GM20000 (cell line): ENCODE measurements around the gene DUSP16.

Experiments used
- DNase-seq: peaks from one replicate; pipeline ENCODE4 v3.0.0; 2012; ENCODE audit warnings: low spot score
- CTCF ChIP-seq: IDR thresholded peaks from 2 replicates; pipeline ENCODE4 v1.5.1; 2012; ENCODE audit warnings: mild to moderate bottlenecking, control low read depth; ENCODE audit errors: extremely low read depth, missing control alignments

Gene DUSP16

GRCh38 chr12:12562585-12563261 lies at the start of gene DUSP16:
TSS of gene DUSP16 (minus strand) at chr12:12562863. CDS start at chr12:12521098, 41,765 bp downstream.
- TF ChIP-seq CTCF, result no peak
- DNase-seq, result peak; percentile 95

DNA sequence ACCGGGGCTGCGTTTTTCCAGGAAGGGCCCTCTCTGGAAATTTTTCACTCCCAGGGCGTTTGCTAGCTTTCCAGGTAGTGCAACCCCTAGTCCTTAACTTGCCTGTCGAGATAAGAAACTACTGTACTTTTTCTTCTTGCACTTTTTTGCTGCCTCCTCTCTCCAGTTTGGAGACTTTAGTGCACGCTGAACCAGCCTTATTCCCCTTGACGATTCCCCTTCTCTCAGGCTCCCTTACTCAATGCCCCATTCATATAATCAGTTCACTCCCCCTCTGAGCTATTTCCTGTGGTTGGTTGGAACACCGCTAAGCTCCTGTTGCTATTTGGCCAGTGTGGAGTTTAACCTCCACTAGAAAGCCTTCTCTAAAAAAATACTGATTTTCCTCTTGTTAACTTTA lies 49.7 kb upstream of the DUSP16 start:
- DNase-seq, result peak; percentile 45
- TF ChIP-seq CTCF, result no peak

- peak; percentile 88 for DNase-seq
- TF ChIP-seq CTCF, result no peak
Observed at GRCh38 chr12:12611512-12612306, 49.0 kb upstream of the DUSP16 start, which contains the start of gene CREBL2. TSS of gene CREBL2 (plus strand) at chr12:12611876. CDS start at chr12:12612173, 297 bp downstream.

DNA sequence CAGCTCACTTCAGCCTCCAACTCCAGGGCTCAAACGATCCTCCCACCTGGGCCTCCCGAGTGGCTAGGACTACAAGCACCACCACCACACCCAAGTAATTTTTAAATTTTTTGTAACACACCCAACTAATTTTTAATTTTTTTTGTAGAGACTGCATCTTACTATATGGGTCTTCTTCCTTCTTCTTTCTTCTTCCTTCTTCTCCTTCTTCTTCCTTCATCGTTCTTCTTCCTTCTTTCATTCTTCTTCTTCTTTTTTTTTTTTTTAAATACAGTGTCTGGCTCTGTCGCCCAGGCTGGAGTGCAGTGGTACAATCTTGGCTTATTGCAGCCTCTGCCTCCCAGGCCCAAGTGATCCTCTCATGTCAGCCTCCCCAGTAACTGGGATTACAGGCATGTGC lies 48.0 kb upstream of the DUSP16 start:
- no peak for DNase-seq
- no peak for TF ChIP-seq CTCF

DNA sequence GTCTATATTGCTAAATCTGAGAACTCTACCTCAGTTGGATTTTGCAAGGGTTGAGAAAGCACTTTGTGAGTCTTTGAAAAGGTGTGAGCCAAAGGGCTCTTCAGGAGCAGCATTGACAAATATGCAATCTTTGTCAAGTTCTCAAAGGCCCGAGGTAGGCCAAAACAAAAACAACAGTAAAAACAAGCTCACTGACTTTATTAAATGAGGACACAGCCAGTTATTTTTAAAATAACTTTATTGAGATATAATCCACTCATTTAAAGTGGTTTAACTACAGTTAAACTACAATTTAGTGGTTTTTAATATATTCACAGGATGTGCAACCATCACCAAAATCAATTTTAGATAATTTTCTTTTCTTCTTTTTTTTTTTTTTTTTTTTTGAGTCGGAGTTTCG lies 47.0 kb upstream of the DUSP16 start:
- no peak for DNase-seq
- no peak for TF ChIP-seq CTCF

GRCh38 chr12:12608557-12608957 lies 45.9 kb upstream of the DUSP16 start:
- peak; percentile 59 for DNase-seq
- peak; percentile 16 for TF ChIP-seq CTCF
